NB4 (cell line): ENCODE measurements around the gene SYF2.
"Not testable (repeated sequence)": the region's sequence is repeated elsewhere in the genome, so short reads cannot be mapped to it uniquely, and the experiment has no call there.

ENCODE experiments used
- CTCF ChIP-seq: IDR thresholded peaks from one replicate; pipeline ENCODE4 v1.5.1; 2012; ENCODE audit warnings: low read depth, low read length
- MYC ChIP-seq: IDR thresholded peaks from 2 replicates; pipeline ENCODE4 v1.6.1; 2011; ENCODE audit warnings: low read depth, low read length
- POLR2A ChIP-seq: IDR thresholded peaks from 2 replicates; pipeline ENCODE4 v1.6.1; 2011; ENCODE audit warnings: mild to moderate bottlenecking; ENCODE audit not compliant: insufficient read length; ENCODE audit errors: extremely low read depth

DNA sequence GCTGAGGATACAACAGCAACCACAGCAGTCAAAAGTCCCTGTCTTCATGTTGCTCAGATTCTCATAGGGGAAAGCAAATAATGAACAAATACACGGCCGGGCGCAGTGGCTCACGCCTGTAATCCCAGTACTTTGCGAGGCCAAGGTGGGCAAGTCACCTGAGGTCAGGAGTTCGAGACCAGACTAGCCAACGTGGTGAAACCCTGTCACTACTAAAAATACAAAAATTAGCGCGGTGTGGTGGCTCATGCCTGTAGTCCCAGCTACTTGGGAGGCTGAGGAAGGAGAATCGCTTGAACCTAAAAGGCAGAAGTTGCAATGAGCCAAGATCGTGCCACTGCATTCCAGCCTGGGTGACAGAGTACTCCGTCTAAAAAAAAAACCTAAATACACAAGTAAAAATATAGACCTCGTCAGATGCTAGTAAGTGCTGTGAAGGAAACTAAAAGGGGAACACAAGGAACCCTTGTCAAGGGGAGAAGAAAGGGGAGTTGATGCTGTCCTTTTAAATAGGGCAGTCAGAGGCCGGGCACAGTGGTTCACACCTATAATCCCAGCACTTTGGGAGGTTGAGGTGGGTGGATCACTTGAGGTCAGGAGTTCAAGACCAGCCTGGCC is 36.0 kb upstream of the SYF2 start:
- not testable (repeated sequence) for TF ChIP-seq CTCF, POLR2A, MYC
